GM19467 (cell line): Measurements from ENCODE around the gene ANKMY2.
"Not testable (repeated sequence)": the region's sequence is repeated elsewhere in the genome, so short reads cannot be mapped to it uniquely, and the experiment has no call there.

ENCODE experiments used
- ATAC-seq: cut with Tn5 transposase; IDR thresholded peaks from one replicate; pipeline ENCODE4 v1.9.1; 2021; ENCODE audit warnings: mild to moderate bottlenecking, moderate library complexity; ENCODE audit not compliant: unreplicated experiment

ANKMY2 gene

GRCh38 chr7:16659854-16660497, 14.4 kb upstream of the ANKMY2 start:
- ATAC-seq, result not testable (repeated sequence)

- no peak for ATAC-seq
Measured at GRCh38 chr7:16657656-16658279, 12.2 kb upstream of the ANKMY2 start.

- no peak for ATAC-seq
Measured at GRCh38 chr7:16656141-16656540, 10.6 kb upstream of the ANKMY2 start.

- no peak for ATAC-seq
Measured at GRCh38 chr7:16655394-16655793, 9.8 kb upstream of the ANKMY2 start.

- ATAC-seq, result no peak
Measured at GRCh38 chr7:16652888-16653287, 7.3 kb upstream of the ANKMY2 start.

- no peak for ATAC-seq
Measured at GRCh38 chr7:16652240-16652583, 6.7 kb upstream of the ANKMY2 start.

- no peak for ATAC-seq
Measured at GRCh38 chr7:16651396-16652239, 6.1 kb upstream of the ANKMY2 start.

- ATAC-seq, result no peak
Measured at GRCh38 chr7:16650266-16650665, 4.7 kb upstream of the ANKMY2 start.

GRCh38 chr7:16649196-16649595, 3.6 kb upstream of the ANKMY2 start:
- ATAC-seq, result no peak

- no peak for ATAC-seq
Measured at GRCh38 chr7:16648551-16648950, 3.0 kb upstream of the ANKMY2 start.

- no peak for ATAC-seq
Measured at GRCh38 chr7:16647435-16647960, 1.9 kb upstream of the ANKMY2 start.

- ATAC-seq, result no peak
Measured at GRCh38 chr7:16646472-16647072, 1.0 kb upstream of the ANKMY2 start.

- ATAC-seq, result peak; percentile 8
Measured at GRCh38 chr7:16644636-16645592, 640 bp downstream of the ANKMY2 start.

GRCh38 chr7:16644157-16644556, 1.4 kb downstream of the ANKMY2 start:
- no peak for ATAC-seq

- no peak for ATAC-seq
Measured at GRCh38 chr7:16638282-16639280, 7.0 kb downstream of the ANKMY2 start.

- no peak for ATAC-seq
Measured at GRCh38 chr7:16637379-16637778, 8.2 kb downstream of the ANKMY2 start.

GRCh38 chr7:16636555-16637101, 8.9 kb downstream of the ANKMY2 start:
- ATAC-seq, result no peak

GRCh38 chr7:16634271-16634738, 11.2 kb downstream of the ANKMY2 start:
- no peak for ATAC-seq

- no peak for ATAC-seq
Measured at GRCh38 chr7:16630654-16631053, 14.9 kb downstream of the ANKMY2 start.
